Raji (cell line): Measurements from ENCODE around the gene FGD4.

Source experiments
- POLR2A ChIP-seq: IDR thresholded peaks from 2 replicates; pipeline ENCODE4 v1.6.1; 2011; ENCODE audit warnings: low read depth, low read length, control low read depth; ENCODE audit not compliant: insufficient read depth

Gene FGD4

GRCh38 chr12:32398816-32399369, 465 bp upstream of the FGD4 start:
- no peak for TF ChIP-seq POLR2A

- TF ChIP-seq POLR2A, result no peak
Observed at GRCh38 chr12:32400114-32400672, 835 bp downstream of the FGD4 start.

- TF ChIP-seq POLR2A, result no peak
Observed at GRCh38 chr12:32400866-32401265, 1.5 kb downstream of the FGD4 start.

GRCh38 chr12:32402170-32402569, 2.8 kb downstream of the FGD4 start:
- TF ChIP-seq POLR2A, result no peak

- no peak for TF ChIP-seq POLR2A
Observed at GRCh38 chr12:32402946-32403345, 3.6 kb downstream of the FGD4 start.

- TF ChIP-seq POLR2A, result no peak
Observed at GRCh38 chr12:32407795-32408194, 8.4 kb downstream of the FGD4 start.

GRCh38 chr12:32413412-32413811, 14.1 kb downstream of the FGD4 start:
- TF ChIP-seq POLR2A, result no peak

GRCh38 chr12:32418221-32418620, 18.9 kb downstream of the FGD4 start:
- no peak for TF ChIP-seq POLR2A

GRCh38 chr12:32418903-32419519, 19.7 kb downstream of the FGD4 start:
- no peak for TF ChIP-seq POLR2A

- no peak for TF ChIP-seq POLR2A
Observed at GRCh38 chr12:32419520-32419960, 20.2 kb downstream of the FGD4 start.

GRCh38 chr12:32420356-32420755, 21.0 kb downstream of the FGD4 start:
- no peak for TF ChIP-seq POLR2A

GRCh38 chr12:32423559-32423958, 24.2 kb downstream of the FGD4 start:
- TF ChIP-seq POLR2A, result no peak

- no peak for TF ChIP-seq POLR2A
Observed at GRCh38 chr12:32431025-32431424, 31.7 kb downstream of the FGD4 start.

GRCh38 chr12:32435921-32436705, 36.8 kb downstream of the FGD4 start:
- TF ChIP-seq POLR2A, result no peak

- TF ChIP-seq POLR2A, result no peak
Observed at GRCh38 chr12:32437095-32437515, 37.7 kb downstream of the FGD4 start.

GRCh38 chr12:32440120-32440865, 40.9 kb downstream of the FGD4 start:
- TF ChIP-seq POLR2A, result no peak

GRCh38 chr12:32443491-32443890, 44.1 kb downstream of the FGD4 start:
- TF ChIP-seq POLR2A, result no peak
